DOHH2 (cell line): ENCODE data around the gene HDAC10.

Experiments used
- H3F3A ChIP-seq: fragments of 200-600 bp; sonication (generic), shearing (Covaris generic); 2 replicates; pipeline ENCODE4 v1.6.0; 2016; ENCODE audit warnings: antibody characterized with exemption, mild to moderate bottlenecking; ENCODE audit not compliant: control insufficient read depth, insufficient read depth
- H3K27ac ChIP-seq: fragments of 200-600 bp; sonication (generic); 2 replicates; pipeline ENCODE4 v1.5.1; 2014; ENCODE audit warnings: low read depth, mild to moderate bottlenecking, low read length, moderate library complexity
- H3K27me3 ChIP-seq: fragments of 200-600 bp; sonication (generic); 2 replicates; pipeline ENCODE4 v1.6.1; 2014; ENCODE audit warnings: mild to moderate bottlenecking, low read length, mixed read lengths; ENCODE audit not compliant: control insufficient read depth
- H3K36me3 ChIP-seq: fragments of 200-600 bp; sonication (generic); 2 replicates; pipeline ENCODE4 v1.6.1; 2014; ENCODE audit warnings: mild to moderate bottlenecking, low read length, moderate library complexity, mixed read lengths; ENCODE audit not compliant: control insufficient read depth
- H3K4me1 ChIP-seq: fragments of 200-600 bp; sonication (generic); 2 replicates; pipeline ENCODE4 v1.6.1; 2014; ENCODE audit warnings: mild to moderate bottlenecking, low read length, mixed read lengths; ENCODE audit not compliant: control insufficient read depth
- H3K4me2 ChIP-seq: fragments of 200-600 bp; sonication (generic); 2 replicates; pipeline ENCODE4 v1.6.0; 2014; ENCODE audit warnings: mild to moderate bottlenecking, low read length, moderate library complexity
- H3K4me3 ChIP-seq: fragments of 200-600 bp; sonication (generic); 2 replicates; pipeline ENCODE4 v1.5.1; 2014; ENCODE audit warnings: mild to moderate bottlenecking, low read length, mixed read lengths
- H3K79me2 ChIP-seq: fragments of 200-600 bp; sonication (generic); 2 replicates; pipeline ENCODE4 v1.6.1; 2014; ENCODE audit warnings: mild to moderate bottlenecking, low read length, mixed read lengths; ENCODE audit not compliant: control insufficient read depth
- H3K9me2 ChIP-seq: fragments of 200-600 bp; sonication (generic); replicated peaks from 2 replicates; pipeline ENCODE4 v1.6.1; 2014; ENCODE audit warnings: mild to moderate bottlenecking, low read length, mixed read lengths; ENCODE audit not compliant: control insufficient read depth
- H3K9me3 ChIP-seq: fragments of 200-600 bp; sonication (generic); 2 replicates; pipeline ENCODE4 v1.6.1; 2014; ENCODE audit warnings: antibody characterized with exemption, low read length, mixed read lengths; ENCODE audit not compliant: control insufficient read depth, insufficient read depth
- H4K20me1 ChIP-seq: fragments of 200-600 bp; sonication (generic); 2 replicates; pipeline ENCODE4 v1.6.0; 2014; ENCODE audit warnings: low read depth, mild to moderate bottlenecking, antibody characterized with exemption, low read length, moderate library complexity; ENCODE audit not compliant: control insufficient read depth, insufficient read depth
- CTCF ChIP-seq: fragments of 200-600 bp; sonication (generic); IDR thresholded peaks from one replicate; pipeline ENCODE4 v1.5.1; 2014; ENCODE audit warnings: antibody characterized with exemption, mild to moderate bottlenecking, low read depth, low read length; ENCODE audit not compliant: poor library complexity, severe bottlenecking
- EZH2phosphoT487 ChIP-seq: fragments of 200-600 bp; sonication (generic); IDR thresholded peaks from 2 replicates; pipeline ENCODE4 v1.6.1; 2017; ENCODE audit warnings: borderline replicate concordance, mild to moderate bottlenecking, antibody characterized with exemption, low read length, moderate library complexity, mixed read lengths

The HDAC10 gene

GRCh38 chr22:50282361-50283155, 31.5 kb upstream of the HDAC10 start:
- Histone ChIP-seq H4K20me1 (no peaks in the 10 kb centered on the region), H3F3A (no peaks in the 10 kb centered on the region), H3K36me3 (peaks cover 78% of the 10 kb centered on the region), H3K9me3 (no peaks in the 10 kb centered on the region), H3K4me1 (no peaks in the 10 kb centered on the region), H3K4me3 (no peak overlapping the region), H3K79me2 (no peaks in the 10 kb centered on the region), H3K9me2 (no peaks in the 10 kb centered on the region), H3K4me2 (no peak overlapping the region), H3K27me3 (no peaks in the 10 kb centered on the region), H3K27ac (no peak overlapping the region)
- TF ChIP-seq EZH2phosphoT487, result no peak
- no peak for TF ChIP-seq CTCF

GRCh38 chr22:50281957-50282356, 30.9 kb upstream of the HDAC10 start:
- Histone ChIP-seq H3F3A (no peaks in the 10 kb centered on the region), H3K4me3 (no peak overlapping the region), H3K4me1 (no peaks in the 10 kb centered on the region), H3K36me3 (peaks cover 77% of the 10 kb centered on the region), H3K79me2 (no peaks in the 10 kb centered on the region), H3K27me3 (no peaks in the 10 kb centered on the region), H3K27ac (no peak overlapping the region), H3K4me2 (no peak overlapping the region), H3K9me2 (no peaks in the 10 kb centered on the region), H3K9me3 (no peaks in the 10 kb centered on the region), H4K20me1 (no peaks in the 10 kb centered on the region)
- TF ChIP-seq EZH2phosphoT487 (no peak), CTCF (no peak)

- TF ChIP-seq CTCF, result no peak
- TF ChIP-seq EZH2phosphoT487, result no peak
- H3K79me2 ChIP-seq, result no peaks in the 10 kb centered on the region
- H4K20me1 ChIP-seq, result no peaks in the 10 kb centered on the region
- no peak overlapping the region for H3K4me2 ChIP-seq
- peaks cover 77% of the 10 kb centered on the region for H3K36me3 ChIP-seq
- no peaks in the 10 kb centered on the region for H3K27me3 ChIP-seq
- peaks cover 5% of the 10 kb centered on the region; the same call in 1 of the 2 replicates for H3F3A ChIP-seq
- H3K4me1 ChIP-seq, result peaks cover 4% of the 10 kb centered on the region
- H3K9me2 ChIP-seq, result no peaks in the 10 kb centered on the region
- no peak overlapping the region for H3K4me3 ChIP-seq
- no peak overlapping the region for H3K27ac ChIP-seq
- peaks cover 1% of the 10 kb centered on the region; the same call in 1 of the 2 replicates for H3K9me3 ChIP-seq
Observed at GRCh38 chr22:50281384-50281760, 30.3 kb upstream of the HDAC10 start.
